Effector CD4-positive, alpha-beta T cell (primary cell): ENCODE results near the gene IL1F10.
"Not testable (repeated sequence)": the region's sequence is repeated elsewhere in the genome, so short reads cannot be mapped to it uniquely, and the experiment has no call there.

Experiments used
- DNase-seq: peaks from one replicate; pipeline ENCODE4 v3.0.0-alpha.2; 2020

The IL1F10 gene

DNA sequence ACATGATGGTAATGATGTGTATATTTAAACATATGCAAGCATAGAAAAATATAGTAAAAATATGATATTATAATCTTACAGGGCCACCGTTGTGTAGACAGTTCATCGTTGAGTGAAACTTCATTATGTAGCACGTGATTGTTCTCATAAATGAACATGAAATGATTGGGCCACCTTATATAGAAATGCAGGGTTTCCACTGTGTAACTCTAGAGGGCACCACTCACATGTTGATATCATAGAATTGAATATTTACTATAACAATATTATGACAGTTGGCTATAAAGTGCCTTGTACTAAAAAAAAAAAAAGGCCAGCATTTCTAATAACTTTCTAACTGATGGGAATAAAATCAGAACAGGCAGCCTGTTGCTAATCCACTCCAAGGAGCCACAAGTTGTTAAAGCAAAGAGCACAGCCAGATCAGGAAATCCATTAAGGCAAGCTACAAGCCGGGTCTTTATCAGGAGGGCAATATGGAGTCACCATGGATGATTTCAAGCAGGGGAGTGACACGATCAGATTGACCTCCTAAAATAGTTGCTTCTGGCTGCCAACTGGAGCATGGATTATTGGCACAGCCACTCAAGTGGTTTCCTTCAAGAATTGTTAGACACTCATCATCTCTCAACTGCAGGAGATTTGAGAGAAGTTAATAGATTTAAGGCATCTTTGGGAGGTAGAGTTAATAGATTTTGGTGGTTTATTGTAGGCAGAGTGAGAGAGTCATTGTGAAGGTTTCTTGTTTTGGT lies 16.7 kb downstream of the IL1F10 start:
- no peak for DNase-seq

DNA sequence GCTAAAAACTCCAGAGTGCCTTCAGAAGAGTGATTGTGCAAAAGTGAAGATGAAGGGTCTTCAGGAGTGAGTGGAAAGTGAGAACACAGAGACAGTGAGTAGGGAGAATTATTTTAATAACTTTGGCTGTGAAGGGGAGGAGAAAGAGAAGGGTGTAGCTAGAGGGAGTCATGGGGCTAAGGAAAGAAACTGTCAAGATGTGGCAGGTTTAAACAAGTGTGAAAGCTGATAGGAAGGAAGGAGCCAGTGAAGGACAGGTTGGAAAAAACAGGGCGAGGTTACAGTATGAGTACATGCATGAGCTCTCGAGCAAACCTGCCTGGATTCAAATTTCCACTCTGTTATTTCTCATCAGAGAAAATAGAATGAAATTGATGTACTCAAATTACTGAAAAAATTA lies 17.8 kb downstream of the IL1F10 start:
- DNase-seq, result no peak

DNA sequence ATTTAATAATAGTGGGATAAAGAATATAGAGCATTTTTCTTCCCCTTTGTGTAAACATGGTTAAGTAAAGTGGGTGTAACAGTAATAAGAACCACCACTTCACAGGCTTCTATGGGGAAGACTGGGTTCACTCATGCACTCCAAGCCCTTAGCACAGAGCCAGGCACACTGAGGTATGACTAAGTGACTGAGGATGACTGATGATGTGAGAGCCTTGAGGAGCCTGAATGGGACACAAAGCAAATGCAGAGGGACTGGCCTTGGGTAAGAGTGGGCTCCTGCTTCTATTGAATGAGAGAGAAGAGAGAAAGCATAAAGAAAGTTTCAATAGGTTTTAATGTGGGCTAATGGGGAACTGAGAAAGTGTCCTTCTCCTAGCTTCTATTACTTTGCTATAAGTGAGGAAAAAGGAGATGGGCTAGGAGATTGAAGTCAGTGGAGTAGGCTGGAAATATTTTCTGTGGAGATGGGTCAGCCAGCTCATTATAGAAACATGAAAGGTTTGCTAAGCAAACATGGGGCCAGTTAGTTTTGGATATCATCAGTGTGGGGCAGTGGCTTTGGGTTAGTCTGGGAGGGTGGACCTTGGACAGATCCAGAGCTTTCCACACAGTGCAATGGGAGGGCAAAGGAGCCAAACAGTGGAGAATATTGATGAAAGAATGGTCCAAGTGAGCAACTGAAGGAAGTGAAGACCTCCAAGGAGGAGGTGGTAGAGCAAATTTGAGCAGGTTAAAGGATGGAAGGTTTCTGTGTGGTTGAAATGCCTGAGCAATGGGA lies 20.6 kb downstream of the IL1F10 start:
- no peak for DNase-seq

DNA sequence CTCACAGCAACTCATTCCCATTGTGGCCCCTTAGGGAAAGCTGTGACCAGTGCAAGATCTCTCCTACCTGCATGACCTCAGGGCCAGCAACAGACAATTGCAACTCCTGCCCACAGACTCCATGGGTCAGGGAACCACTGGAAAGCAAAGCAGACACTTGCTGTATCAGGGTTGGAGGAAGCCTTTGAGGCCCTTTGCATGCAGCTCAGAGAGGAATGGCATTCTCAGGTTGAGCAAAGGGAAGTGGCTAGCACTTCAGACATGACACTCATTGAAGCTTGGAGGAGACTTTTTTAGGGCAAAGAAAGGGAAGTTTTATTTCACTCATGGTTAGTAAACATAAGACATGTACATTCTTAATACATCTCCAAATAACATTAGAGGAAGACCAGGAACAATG lies 22.1 kb downstream of the IL1F10 start:
- no peak for DNase-seq

DNA sequence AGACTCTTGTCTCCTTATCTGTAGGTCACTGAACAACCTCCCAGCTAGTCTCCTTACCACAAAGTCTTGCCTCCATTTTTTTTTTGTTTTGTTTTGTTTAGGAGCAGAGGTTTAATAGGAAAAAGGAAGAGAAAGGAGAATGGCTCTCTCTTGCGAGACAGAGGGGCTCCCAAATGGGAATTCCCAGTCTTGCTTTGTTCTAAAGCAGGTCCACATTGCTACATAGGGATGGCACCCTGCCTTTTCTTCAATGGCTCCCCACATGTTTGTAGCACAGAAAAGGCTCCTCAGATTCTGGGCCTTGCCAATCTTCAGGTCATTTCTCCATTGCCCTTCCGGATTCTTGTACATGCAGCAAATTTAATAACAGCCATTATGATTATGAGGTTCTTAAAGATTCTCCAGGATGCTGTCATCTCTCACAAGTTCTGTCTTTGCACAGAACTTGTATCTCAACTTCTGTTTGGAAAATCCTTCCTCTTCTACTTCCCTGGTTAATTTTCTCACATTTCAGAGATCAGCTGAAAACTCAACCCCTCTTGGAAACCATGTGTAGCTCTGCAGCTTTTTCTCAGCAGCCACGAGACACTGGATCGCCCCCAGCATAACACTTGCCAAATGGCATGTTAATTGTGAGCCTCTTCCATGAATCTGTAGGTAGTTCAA lies 23.6 kb downstream of the IL1F10 start:
- DNase-seq, result no peak

DNA sequence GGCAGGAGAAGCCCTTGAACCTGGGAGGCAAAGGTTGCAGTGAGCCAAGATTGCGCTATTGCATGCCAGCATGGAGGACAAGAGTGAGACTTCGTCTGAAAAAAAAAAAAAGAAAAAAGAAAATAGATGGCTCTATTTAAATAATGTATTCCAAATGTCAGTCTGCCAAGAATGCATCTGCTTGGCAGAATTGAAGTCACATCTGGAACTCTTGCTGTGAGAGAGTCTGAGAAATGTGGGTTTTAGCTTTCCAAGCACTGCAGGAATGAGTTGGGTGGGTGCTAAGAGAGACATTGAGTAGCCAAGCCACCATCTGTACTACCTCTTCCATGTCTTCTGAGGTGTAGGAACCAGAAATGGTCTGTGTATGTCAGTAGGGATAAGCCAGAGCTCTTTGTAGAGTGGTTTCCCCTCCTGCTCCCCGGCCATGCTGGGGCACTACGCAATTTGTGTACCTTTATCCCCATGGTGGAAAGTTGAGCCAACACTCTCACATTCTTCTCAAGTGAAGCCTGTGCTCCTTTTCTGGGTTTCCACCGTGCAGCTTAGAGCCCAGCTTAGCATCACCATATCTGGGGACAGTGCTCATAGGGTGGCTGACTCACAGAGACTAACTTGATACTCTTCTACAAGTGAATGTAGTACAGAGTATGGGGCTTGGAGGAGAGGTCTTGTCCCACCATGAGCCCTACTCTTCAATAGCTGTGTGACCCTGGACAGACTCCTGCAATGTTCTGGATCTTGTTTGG lies 25.3 kb downstream of the IL1F10 start:
- DNase-seq, result no peak

DNA sequence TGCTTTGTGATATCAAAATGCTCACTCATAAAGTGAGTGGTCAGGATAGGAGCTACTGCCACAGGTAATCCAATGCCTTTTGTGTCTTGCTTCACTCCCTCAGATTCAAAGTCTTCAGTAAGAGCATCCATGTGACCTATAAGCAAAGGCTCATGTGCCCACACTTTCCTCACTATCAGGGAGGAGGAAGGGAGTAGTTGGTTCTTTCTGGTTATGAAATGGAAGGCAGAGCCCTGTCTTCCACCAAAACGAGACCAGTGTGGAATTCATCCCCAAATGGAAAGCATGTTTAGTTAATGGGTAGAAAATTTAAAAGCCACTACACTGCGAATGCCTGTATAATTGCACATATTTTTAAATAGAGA lies 25.8 kb downstream of the IL1F10 start:
- DNase-seq, result no peak

DNA sequence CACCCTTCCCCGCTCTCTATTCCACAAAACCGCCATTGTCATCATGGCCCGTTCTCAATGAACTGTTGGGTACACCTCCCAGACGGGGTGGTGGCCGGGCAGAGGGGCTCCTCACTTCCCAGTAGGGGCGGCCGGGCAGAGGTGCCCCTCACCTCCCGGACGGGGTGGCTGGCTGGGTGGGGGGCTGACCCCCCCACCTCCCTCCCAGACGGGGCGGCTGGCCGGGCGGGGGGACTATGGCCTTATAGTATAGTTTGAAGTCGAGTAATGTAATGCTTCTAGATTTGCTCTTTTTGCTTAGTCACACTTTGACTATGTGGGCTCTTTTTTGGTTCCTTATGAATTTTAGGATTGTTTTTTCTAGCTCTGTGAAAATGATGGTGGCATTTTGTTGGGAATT lies 28.5 kb downstream of the IL1F10 start:
- DNase-seq, result not testable (repeated sequence)

DNA sequence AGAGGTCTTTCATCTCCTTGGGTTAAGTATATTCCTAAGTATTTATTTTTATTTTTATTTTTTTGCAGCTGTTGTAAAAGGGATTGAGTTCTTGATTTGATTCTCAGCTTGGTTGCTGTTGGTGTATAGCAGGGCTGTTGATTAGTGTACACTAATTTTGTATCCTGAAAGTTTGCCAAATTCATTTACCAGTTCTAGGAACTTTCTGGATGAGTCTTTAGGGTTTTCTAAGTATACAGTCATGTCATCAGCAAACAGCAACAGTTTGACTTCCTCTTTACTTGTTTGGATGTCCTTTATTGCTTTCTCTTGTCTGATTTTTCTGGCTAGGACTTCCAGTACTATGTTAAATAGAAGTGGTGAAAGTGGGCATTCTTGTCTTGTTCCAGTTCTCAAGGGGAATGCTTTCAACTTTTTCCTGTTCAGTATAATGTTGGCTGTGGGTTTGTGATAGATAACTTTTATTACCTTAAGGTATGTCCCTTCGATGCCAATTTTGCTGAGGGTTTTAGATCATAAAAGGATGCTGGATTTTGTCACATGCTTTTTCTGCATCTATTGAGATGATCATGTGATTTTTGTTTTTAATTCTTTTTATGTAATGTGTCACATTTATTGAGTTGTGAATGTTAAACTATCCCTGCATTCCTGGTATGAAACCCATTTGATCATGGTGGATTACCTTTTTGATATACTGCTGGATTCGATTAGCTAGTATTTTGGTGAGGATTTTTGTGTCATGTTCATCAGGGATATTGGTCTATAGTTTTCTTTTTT lies 29.3 kb downstream of the IL1F10 start:
- not testable (repeated sequence) for DNase-seq

DNA sequence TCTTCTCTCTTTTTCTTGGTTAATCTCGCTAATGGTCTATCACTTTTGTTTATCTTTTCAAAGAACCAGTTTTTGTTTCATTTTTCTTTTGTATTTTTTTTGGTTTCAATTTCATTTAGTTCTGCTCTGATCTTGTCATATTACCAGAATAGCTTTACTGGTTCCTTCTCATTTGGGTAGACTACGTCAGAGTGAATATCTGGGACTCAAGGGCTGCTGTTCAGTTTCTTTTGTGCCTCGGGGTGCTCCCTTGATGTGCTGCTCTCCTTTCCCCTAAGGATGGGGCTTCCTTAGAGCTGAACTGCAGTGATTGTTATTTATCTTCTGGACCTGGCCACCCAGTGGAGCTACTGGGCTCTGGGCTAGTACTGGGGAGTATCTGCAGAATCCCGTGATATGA lies 30.3 kb downstream of the IL1F10 start:
- no peak for DNase-seq

DNA sequence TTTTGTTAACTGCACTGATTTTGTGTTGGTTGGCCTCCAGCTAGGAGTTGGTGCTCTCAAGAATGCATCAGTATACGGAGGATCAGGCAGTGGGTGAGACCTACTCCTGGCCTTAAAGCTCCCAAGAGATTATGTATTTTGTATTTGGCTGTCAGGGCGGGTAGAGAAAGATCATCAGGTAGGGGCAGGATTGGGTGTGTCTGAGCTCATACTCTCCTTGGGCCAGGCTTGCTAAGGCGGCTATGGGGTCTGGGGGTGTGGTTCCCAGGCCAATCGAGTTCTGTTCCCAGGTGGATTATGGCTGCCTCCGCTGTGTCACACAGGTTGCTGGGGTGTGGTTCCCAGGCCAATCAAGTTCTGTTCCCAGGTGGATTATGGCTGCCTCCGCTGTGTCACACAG lies 30.8 kb downstream of the IL1F10 start:
- DNase-seq, result no peak

DNA sequence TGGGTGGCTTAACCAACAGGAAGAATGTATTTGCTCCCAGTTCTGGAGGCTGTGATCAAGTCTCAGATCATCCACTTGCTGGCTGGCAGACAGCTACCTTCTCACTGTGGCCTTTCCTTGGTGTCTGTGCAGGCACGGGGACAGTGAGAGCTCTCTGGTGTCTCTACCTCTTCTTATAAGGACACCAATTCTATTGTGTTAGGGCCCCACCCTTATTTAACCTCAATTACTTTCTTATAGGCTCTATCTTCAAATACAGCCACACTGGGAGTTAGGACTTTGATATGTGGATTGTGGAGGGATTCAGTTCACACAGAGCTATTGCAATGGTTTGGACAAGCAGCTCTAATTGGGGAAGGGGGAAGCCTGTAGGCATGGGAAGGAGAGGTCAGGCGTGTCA lies 34.4 kb downstream of the IL1F10 start:
- DNase-seq, result no peak

DNA sequence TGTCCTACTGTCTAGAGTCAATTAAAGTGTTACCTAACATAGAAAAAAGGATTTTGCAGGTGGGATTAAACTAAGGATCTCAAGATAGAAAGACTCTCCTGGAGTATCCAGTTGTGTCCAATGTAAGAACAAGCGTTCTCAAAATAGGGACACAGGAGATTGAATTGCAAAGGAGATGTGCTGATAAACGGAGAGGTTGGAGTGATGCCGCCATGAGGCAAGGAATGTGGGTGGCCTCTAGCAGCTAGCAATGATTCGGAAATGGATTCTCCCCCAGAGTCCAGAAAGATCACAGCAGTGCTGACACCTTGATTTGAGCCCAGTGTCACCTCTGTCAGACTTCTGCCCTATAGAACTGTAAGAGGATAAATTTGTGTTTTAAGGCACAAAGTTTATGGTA lies 35.5 kb downstream of the IL1F10 start:
- no peak for DNase-seq

DNA sequence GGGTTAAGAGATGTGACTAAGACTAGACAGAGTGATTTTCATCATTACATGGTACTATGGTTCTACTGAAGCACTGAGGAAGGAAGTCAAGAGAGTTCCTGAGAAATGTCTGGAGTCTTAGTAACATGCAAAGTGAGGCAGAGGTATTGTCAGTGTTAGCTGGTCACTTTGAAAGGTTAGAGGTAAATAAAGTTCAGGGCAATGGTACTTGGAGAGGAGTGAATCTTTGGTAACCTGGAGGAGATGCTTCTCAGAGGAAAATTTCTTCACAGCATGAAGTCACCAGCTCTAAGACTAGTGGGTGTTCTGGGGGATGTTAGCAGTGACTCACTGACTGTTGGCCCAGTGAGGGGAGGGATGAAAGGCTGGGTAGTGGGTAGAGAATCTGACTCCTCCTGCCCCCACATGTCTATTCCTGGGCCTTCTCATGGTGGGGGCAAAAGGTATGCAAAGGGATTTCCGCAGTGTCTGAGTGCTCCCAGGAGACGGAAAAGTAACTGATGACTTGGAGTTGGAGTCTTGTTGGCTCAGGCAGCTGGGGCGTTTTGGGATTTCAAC lies 36.4 kb downstream of the IL1F10 start:
- DNase-seq, result no peak

DNA sequence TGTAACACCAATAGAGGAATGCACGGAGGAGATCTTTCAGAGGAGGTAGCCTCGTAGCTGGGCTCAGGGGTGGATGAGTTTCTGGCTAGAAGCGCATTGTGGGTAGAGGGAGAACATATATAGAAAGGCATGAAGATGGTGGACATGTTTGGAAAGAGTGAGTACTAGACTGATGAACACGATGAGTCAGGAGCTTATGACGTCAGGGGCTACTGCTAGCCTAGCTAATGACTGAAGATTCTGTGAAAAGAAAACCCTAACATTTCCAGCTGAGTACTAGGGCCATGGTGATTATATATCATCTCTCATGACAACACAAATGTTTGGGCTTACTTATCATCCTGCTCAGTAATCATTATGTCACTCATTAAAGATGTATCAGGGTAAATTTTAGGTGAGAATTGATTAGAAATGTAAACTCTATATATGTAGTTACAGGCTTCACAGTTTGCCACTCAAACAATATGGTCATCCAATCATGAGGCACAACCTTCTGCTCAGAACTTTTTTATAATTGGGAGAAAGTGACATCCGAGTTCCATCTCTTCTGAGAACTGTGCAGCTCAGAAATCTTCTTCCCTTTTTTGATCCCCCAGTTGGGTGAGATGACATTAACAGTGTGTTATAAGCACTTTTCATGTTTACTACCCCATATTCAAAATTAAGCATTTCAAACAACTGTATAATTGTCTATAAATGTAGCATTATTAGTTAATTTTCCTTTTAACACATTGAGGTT lies 37.4 kb downstream of the IL1F10 start:
- DNase-seq, result no peak

DNA sequence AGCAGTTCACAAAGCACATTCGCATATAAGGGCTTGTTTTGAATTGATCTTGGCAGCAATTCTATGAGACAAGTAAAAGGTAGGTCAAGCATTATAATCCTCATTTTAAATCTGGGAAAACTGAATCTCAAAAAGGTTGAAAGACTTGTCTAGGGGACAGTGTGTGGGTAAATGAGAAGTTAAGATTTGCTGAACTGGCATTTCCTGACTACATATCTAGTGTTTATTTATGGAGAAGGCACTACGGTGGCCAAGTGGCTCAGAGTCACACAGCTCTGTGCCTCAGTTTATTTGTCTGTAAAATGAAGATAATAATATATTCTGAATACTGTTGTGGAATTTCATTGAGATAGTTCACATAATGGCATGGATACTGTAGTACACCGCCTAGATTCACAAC lies 43.4 kb downstream of the IL1F10 start:
- no peak for DNase-seq

DNA sequence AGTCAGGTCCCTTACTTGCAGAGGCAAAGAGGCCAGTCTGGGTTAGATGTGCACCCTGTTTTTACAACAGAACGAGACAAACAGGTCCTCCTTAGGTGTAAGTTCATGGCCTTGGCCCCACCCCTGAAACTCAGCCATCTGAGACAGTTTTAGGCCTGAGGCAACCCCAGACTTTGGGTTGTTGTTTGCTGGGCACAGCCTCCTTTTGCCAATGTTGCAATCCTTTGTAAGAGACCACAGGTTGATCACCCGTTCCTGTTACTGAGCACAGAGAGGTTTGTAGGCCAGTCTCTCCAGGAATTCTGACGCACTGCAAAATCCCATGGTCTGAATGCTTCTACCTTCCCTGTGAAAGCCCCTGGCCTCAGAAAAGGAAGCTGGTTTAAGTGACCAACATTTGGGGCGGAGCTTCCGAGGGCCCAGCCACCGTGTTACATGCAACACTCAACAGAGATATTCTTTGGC lies 44.1 kb downstream of the IL1F10 start:
- no peak for DNase-seq

DNA sequence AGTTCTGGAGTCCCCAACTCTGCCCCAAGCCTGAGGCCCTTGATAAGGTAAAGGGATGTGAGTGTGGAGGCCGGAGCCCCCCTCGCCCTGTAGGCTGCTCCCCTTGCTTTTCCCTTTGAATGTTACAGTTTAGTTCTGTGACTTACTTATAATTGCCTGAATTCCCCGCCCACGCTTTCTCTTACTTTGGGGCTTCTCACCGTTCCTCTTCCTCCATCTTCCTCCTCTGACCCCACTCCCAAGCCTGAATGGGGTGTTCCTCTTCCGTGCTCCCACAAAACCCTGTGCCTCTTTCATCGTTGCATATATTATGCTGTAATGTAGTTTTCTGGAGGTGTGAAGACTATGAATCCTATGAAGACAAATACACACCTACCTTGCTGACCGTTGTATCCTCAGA lies 44.7 kb downstream of the IL1F10 start:
- no peak for DNase-seq

DNA sequence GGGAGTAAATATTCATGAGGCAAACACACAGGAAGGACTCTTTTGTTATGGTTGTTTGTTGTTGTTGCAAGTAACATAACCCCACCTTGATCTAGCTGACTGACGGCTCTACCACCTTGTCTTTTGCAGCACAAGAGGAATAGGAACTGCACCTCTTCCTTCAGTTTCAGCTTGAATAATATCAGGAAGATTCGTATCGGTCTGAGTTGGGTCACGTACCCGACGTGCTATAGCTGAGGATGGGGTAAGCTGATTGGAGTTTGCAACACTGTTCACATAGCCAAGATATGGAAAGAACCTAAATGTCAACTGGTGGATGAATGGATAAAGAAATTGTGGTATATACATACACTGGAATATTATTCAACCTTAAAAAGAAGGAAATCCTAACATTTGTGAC lies 45.1 kb downstream of the IL1F10 start:
- DNase-seq, result no peak

DNA sequence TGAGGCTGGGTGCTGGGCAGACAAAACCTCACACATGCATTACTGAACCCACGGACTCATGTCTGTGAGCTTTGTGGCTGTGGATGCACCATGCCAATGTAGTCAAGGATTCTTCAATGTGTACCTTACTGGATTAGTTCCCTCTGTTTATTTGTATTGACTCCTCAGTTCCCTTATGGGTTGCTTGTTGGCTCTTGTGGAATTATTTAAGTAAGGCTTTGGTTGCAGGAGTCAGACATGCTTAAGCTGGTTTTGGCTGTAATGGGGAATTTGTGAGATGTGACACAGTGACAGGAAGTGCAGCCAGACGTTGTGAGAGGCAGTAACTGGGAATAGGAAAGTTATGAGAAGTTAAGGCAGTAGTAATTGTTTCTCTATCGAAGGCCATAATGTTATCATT lies 46.0 kb downstream of the IL1F10 start:
- DNase-seq, result no peak

DNA sequence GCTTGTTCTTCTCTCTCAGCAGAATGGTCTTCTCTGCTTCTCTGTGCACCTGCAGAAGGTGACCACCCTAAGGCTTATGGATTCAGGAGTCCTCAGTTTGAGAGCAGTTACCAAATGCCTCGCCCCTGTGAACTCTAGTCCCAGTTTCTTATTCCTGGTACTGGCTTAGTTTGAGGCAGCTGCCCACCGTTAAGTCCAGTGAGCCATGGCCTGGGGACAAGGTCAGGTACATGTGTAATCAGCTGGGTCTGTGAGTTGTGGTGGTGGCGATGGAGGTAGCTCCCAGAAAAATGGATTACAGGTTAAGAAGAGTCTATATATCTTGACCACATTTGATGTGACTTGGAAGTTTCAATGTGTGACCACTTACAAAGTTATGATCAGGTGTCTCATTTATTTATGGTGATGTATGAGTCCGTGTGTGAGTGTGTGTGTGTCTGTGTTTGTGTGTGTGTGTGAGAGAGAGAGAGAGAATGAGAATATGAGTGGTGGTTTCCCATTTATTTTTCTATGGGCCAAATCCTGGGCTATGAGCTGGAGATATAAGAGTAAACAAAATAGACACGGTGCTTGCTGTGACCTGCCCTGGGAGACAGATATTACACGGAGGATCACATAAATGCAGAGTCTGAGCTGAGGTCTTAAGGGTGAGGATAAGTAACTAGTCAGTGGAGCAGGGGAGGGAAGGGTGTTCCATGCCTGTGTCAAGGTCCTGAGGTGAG lies 46.6 kb downstream of the IL1F10 start:
- no peak for DNase-seq
